NCI-H128 (cell line): ENCODE measurements around the gene LPP.
"Not testable (repeated sequence)": the region's sequence is repeated elsewhere in the genome, so short reads cannot be mapped to it uniquely, and the experiment has no call there.

Source experiments
- DNase-seq: peaks from one replicate; lab custom pipeline; 2025; ENCODE audit not compliant: unreplicated experiment; lab: John Stamatoyannopoulos, UW

Gene LPP, protein sequence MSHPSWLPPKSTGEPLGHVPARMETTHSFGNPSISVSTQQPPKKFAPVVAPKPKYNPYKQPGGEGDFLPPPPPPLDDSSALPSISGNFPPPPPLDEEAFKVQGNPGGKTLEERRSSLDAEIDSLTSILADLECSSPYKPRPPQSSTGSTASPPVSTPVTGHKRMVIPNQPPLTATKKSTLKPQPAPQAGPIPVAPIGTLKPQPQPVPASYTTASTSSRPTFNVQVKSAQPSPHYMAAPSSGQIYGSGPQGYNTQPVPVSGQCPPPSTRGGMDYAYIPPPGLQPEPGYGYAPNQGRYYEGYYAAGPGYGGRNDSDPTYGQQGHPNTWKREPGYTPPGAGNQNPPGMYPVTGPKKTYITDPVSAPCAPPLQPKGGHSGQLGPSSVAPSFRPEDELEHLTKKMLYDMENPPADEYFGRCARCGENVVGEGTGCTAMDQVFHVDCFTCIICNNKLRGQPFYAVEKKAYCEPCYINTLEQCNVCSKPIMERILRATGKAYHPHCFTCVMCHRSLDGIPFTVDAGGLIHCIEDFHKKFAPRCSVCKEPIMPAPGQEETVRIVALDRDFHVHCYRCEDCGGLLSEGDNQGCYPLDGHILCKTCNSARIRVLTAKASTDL

DNA sequence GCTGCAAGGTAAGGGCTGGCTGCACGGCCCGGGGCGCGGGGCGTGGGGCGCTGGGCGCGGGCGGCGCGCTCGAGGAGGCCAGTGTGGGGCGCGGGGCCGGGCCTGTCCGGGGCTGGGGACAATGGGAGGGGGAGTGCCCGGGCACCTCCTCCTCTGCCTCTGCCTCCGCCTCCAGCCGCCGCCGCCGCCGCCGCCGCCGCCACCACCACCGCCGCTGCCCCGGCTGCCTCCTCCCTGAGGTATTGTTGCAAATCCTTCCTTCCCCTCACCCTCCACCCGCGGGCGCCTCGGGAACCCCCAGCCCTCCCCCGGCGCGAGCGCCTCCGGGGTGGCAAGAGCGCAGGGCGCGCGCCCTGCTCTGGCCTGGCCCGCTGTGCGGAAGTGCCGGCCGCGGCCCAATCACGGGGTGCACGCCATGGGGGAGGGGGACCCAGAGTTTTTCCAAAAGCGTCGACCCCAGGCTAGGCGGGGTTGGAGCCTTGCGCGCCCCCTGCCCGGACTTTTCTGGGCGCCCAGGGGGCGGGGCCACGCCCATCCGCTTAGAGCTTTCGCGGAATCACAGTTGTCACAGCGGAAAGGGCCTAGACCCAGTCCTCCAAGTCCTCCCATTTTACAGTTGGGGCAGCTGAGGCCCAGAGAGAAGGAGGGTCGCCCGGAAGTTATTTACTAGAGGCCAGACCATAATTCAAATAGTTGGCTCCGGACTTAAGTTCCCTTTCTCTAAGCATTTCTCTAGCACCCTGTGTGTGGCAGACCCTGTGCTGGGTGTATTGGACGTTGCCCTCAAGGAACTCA, at the start of gene LPP:
Gene LPP, plus strand, starts transcription at position 144 of the 795 bp plus-strand sequence. CDS start 251,964 bp downstream, outside the sequence.
- DNase-seq: no peak

- DNase-seq: no peak
These were observed 48.0 kb upstream of the LPP start for GRCh38 chr3:188106006-188106405.

- DNase-seq: no peak
These were observed 47.5 kb upstream of the LPP start for GRCh38 chr3:188106454-188106853.

DNA sequence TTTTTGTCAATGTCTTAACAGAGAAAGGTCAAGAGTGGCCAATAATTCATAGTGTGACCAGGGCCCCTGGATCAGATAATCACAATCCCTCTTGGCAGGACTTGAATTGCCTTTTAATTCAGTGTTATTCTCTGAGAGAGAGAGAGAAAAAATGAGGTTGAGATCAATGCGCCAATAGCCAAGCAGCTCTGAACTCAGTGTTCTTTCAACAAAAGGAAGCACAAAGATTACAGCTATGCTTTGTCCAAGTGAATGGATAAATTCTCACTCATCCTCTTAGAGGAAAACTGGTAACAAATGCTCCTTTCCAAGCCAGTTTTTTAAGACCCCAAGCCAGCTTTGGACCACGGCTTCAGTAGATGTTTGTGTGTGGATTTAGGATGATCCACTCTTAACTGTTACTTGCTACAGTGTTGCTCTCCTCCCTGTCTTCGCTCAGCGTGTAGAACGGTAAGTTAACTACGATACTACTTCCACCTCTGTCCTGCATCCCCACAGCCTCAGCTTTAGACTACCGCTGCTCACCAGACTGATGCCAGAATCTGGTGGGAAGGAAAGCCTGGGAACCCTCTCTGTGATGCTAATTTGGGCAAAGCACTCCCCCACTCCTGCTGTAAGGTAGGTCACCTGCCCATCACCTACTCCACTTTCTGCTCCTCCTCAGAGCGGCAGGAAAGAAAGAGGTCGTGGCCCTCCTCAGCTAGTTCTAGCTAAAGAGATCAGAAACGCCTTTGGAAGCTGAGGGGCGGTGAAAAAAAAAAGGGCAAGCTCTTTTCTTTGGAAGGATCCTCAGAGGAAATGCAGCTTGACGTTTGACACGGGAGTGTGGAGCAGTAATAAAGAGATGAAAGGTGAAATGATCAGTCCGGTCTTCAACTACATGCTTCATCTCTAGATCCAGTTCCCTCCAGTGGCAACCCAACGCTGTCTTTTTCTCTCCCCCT, 46.8 kb upstream of the LPP start:
- no peak for DNase-seq

- no peak for DNase-seq
These were observed 45.1 kb upstream of the LPP start for GRCh38 chr3:188108703-188109412.

GRCh38 chr3:188111002-188111584, 42.9 kb upstream of the LPP start:
- DNase-seq: no peak

DNA sequence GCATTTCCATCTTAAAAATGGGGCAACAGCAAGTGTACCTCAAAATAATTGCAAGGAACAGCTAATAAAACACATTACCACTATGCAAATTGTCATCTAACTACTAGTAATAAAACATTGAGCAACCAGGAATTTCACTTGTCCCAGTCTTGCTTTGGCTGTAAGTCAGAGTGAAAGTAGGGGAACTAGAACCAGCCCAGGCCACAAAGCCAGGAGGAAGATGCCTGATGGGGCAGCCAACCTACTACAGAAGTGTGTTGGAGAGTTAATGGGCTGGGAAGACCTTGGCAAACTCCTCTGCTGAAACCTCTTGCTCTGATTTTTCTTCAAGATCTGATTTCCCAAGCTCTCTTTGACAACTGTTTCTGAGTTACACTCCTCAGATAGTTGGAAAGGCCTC, 40.2 kb upstream of the LPP start:
- DNase-seq: no peak

GRCh38 chr3:188119846-188120245, 34.1 kb upstream of the LPP start:
- no peak for DNase-seq

DNA sequence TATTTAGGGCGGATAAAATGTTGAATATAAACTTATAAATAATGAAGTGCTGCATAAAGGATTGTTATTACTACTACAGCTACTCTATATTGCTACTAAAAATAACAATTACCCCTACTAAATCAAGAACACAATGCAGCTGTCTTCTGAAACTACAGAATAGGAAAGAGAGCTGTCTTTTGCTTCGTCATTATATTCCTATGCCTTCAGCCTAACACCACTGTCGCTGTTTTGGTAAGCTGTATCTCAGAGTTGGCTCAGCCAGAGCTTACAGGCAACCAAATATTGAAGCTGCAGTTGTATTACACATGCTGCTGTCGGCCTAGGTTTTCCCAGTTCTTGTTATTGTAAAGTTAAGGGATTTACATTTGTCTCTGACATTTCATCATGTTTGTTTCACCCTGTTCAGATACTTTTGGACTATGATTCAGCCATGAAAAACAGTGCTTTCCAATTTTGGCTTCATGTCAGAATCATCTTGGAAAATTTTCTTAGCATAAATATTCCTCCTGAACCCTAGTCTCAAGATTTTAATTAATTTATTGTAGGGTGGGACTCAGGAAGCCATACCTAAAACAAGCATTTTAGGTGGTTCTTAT, 31.3 kb upstream of the LPP start:
- DNase-seq: no peak

DNA sequence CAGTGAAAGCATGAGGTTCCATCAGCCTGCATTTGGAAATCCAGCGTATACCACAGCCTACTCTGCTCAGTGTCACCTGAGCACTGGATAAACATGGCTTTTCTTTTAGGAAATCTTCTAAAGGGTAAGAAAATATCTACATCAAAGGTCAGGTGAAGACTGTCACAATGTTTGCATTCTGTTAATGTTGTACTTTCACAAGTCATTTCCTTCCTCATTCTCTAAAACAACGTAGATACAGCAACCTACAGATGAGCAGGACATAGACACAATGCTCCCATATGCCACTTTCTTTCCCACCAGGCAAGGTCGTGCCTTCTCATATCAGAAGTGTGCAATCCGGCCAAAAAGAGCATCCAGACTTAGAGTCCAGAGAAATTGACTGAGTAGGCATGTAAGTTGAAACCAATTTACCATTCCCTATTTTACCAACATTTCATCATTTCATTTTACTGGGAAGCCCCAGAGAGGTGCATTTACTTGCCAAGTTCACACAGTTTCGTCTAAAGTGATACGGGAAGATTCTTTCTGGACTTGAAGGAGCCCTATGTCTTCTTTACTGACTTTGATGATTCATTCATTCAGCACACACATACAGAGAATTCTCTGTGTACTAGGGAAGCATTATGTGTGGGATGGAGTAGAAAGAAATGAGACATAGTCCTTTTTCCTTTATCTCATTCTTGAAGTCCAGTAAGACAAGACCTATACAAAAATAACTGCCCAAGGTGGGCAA, 30.6 kb upstream of the LPP start:
- no peak for DNase-seq

GRCh38 chr3:188124184-188124583, 29.8 kb upstream of the LPP start:
- DNase-seq: no peak

GRCh38 chr3:188125076-188125475, 28.9 kb upstream of the LPP start:
- no peak for DNase-seq

GRCh38 chr3:188126276-188126675, 27.7 kb upstream of the LPP start:
- DNase-seq: no peak

GRCh38 chr3:188126934-188127333, 27.0 kb upstream of the LPP start:
- no peak for DNase-seq

GRCh38 chr3:188128905-188129304, 25.1 kb upstream of the LPP start:
- no peak for DNase-seq

GRCh38 chr3:188131023-188131422, 22.9 kb upstream of the LPP start:
- DNase-seq: not testable (repeated sequence)

- DNase-seq: no peak
These were observed 20.7 kb upstream of the LPP start for GRCh38 chr3:188133219-188133618.

DNA sequence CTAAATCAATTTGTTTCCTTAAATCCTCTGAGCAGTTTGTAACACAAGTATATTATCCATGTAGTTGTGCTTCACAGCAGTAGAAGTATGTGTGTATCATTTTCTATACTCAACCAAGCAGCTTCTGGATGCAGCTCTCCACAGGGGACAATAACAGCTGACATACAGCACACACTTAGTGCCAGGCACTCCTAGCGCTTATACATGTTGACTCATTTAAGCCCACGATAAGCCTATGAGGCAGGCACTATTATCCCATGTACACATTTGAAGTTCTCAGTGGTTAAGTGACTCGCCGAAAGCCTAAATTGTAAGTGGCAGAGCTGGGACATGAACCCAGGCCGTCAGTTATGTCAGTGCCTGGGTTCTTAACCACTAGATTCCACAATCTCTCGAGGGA, 20.3 kb upstream of the LPP start:
- DNase-seq: no peak

GRCh38 chr3:188134079-188134478, 19.9 kb upstream of the LPP start:
- no peak for DNase-seq
